Measurements from ENCODE around the gene KIAA0319L.

The KIAA0319L gene

DNA sequence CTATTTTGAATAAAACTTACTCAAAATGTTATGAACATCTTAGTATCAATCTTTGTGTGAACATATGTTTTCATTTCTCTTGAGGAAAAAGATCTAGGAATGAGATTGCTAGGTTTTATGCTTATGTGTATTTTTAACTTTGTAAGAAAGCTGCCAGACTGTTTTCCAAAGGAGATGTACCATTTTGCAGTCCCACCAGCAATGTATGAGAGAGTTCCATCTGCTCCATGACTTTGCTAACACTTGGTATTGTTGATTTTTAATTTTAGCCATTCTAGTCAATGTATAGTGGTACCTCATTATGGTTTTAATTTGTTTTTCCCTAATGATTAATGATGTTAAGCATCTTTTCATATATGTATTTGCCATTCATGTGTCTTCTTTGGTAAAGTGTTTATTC, 156.2 kb downstream of the KIAA0319L start:
- TF ChIP-seq CTCF (conservative IDR thresholded peaks at IDR 0.05; ENCODE audit: low read depth, low read length), result no peak
- no peak for DNase-seq (ENCODE audit: low read depth)

DNA sequence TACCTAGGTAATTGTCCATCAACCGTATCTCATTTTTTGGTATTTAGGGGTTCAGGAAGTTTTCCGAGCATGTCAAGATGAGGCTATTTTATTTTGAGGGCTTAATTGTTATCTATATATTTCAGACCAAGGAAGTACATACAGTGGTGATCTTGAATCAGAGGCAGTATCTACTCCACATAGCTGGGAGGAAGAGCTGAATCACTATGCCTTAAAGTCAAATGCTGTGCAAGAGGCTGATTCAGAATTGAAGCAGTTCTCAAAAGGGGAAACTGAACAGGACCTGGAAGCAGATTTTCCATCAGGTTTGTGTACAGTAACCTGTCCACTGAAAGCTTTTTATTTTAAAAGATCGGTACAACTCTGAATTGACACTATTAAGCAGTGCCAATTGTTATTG, 158.5 kb downstream of the KIAA0319L start:
- DNase-seq (ENCODE audit: low read depth), result no peak
- TF ChIP-seq CTCF (conservative IDR thresholded peaks at IDR 0.05; ENCODE audit: low read depth, low read length), result no peak
- H3K4me3 ChIP-seq (ENCODE audit: low read length), result no peak overlapping the region

More for the DNA sequence above, 156.2 kb downstream of the KIAA0319L start:
- no peak overlapping the region for H3K4me3 ChIP-seq (ENCODE audit: low read length)

DNA sequence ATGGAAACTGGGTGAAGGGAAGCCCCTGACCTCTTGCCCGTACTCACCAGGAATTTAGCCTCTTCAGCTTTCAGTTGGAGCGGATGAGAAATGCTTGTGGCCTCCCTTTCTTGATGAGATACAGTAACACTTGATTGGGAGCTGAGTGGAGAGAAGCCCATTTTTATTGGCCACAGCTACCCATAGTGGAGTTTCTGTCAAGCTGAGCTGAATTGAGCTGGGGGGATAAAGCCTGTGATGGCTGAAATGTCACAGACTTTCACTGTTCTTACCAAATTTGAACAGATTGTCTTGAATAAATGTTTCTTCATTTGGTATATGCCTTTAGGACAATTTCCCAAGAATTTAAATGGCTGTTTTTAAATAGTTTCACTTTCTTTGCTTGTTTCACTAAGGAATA, 162.8 kb downstream of the KIAA0319L start:
- no peak for TF ChIP-seq CTCF (conservative IDR thresholded peaks at IDR 0.05; ENCODE audit: low read depth, low read length)
- DNase-seq (ENCODE audit: low read depth), result no peak
- no peak overlapping the region for H3K4me3 ChIP-seq (ENCODE audit: low read length)

- no peak overlapping the region for H3K4me3 ChIP-seq (ENCODE audit: low read length)
- TF ChIP-seq CTCF (conservative IDR thresholded peaks at IDR 0.05; ENCODE audit: low read depth, low read length), result no peak
- no peak for DNase-seq (ENCODE audit: low read depth)
Observed at GRCh38 chr1:35390600-35391494, 166.4 kb downstream of the KIAA0319L start.

- TF ChIP-seq CTCF (conservative IDR thresholded peaks at IDR 0.05; ENCODE audit: low read depth, low read length), result no peak
- DNase-seq (ENCODE audit: low read depth), result no peak
Observed at GRCh38 chr1:35386959-35387358, 170.2 kb downstream of the KIAA0319L start.

GRCh38 chr1:35386290-35386689, 170.9 kb downstream of the KIAA0319L start:
- no peak for DNase-seq (ENCODE audit: low read depth)
- H3K4me3 ChIP-seq (ENCODE audit: low read length), result no peak overlapping the region
- no peak for TF ChIP-seq CTCF (conservative IDR thresholded peaks at IDR 0.05; ENCODE audit: low read depth, low read length)

More at GRCh38 chr1:35386959-35387358, 170.2 kb downstream of the KIAA0319L start:
- H3K4me3 ChIP-seq (ENCODE audit: low read length), result no peak overlapping the region
